Subcutaneous adipose tissue (tissue), 4 donors: ENCODE results near the gene TTLL13. TPM values are rescaled to one million over a fixed set of nuclear protein-coding genes. Genes with fewer than 3 reads are reported as not detected.

Experiments used
- CTCF ChIP-seq: fragments of 450-650 bp; IDR thresholded peaks from one replicate; pipeline ENCODE4 v1.5.1; 2016; ENCODE audit warnings: low read depth, mild to moderate bottlenecking, control low read depth, antibody characterized with exemption, moderate library complexity
- total RNA-seq, 4 donors: library from RNA; depleted of rRNA; stranded (reverse); fragments of >200 nt; gene quantifications; one replicate each; pipeline ENCODE4 v1.1.0, GENCODE V29; 2016

Gene TTLL13
- total RNA-seq, 4 donors from 2014 or later: 0.22 to 0.51 TPM; not detected in 2

GRCh38 chr15:90271459-90272166 lies 22.3 kb downstream of the TTLL13 start:
- TF ChIP-seq CTCF: no peak

GRCh38 chr15:90286678-90287077 lies 37.3 kb downstream of the TTLL13 start:
- no peak for TF ChIP-seq CTCF

DNA sequence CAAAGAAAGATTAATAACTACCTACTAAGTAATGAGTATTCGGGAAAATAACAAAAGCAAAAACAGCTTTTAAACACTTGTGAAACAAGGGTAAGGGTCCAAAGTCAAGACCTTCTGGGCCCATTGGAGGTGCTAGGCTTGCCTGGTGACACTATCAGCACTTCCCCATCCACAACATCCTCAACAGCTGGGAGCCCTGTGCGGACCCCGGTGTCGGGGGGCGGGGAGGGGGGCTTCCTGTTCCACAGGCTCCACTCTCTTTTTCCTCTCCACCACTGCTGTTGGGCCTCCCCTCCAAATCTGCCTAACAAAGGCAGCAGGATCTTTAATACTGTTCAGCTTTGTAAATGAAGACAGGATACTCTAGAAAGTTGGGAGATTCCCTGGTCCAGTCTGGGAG lies 37.7 kb downstream of the TTLL13 start:
- TF ChIP-seq CTCF: no peak

GRCh38 chr15:90287946-90288345 lies 38.6 kb downstream of the TTLL13 start:
- TF ChIP-seq CTCF: no peak

GRCh38 chr15:90291679-90292356 lies 42.5 kb downstream of the TTLL13 start:
- no peak for TF ChIP-seq CTCF

DNA sequence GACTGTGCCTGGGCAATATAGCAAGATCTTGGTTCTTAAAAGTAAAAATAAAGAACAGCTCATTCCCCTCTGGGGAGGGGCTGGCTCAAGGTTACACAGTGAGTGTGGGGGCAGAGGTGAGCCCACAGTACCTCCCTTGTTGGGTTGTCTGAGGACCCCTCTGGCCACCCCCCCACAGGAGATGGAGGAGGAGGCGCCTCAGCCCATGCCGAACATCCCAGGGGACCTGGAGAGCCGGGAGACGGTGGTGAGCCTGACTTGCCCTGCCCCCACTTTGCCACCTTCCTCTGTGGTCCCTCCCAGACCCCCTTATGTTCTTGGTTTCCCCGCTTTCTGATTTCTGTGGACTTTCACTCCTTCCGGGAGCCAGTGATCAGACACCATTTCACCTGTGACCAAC lies 44.8 kb downstream of the TTLL13 start:
- no peak for TF ChIP-seq CTCF

- TF ChIP-seq CTCF: no peak
These were observed 45.4 kb downstream of the TTLL13 start for GRCh38 chr15:90294601-90295269.
